ENCODE measurements around the gene CLIC3. TPM values are rescaled to one million over a fixed set of nuclear protein-coding genes. Genes with fewer than 3 reads are reported as not detected.

CLIC3 gene
- total RNA-seq, 1 donor from 2014 or later, result 0.39 TPM

- no peak overlapping the region for H2AFZ ChIP-seq (ENCODE audit: low read depth, low read length)
- H3K4me3 ChIP-seq (ENCODE audit: insufficient read depth, low read depth, low read length), result no peak overlapping the region
- H3K9ac ChIP-seq (ENCODE audit: low read length), result no peak overlapping the region
- peaks cover 9% of the 10 kb centered on the region for H3K36me3 Mint-ChIP-seq (ENCODE audit: low read depth, unreplicated experiment)
- H3K79me2 ChIP-seq (ENCODE audit: insufficient read depth, low read length), result no peaks in the 10 kb centered on the region
- no peak overlapping the region for H3K4me2 ChIP-seq (ENCODE audit: low read length)
- no peaks in the 10 kb centered on the region for H3K36me3 ChIP-seq (ENCODE audit: insufficient read depth, low read length)
- H3K27ac ChIP-seq (ENCODE audit: low read depth, low read length), result no peak overlapping the region
- H3K27ac Mint-ChIP-seq (ENCODE audit: unreplicated experiment), result no peak overlapping the region
- no peaks in the 10 kb centered on the region for H3K4me1 Mint-ChIP-seq (ENCODE audit: low read depth, unreplicated experiment)
- no peaks in the 10 kb centered on the region for H3K4me1 ChIP-seq (ENCODE audit: insufficient read depth, low read length)
- TF ChIP-seq CTCF (IDR thresholded peaks at IDR 0.05; ENCODE audit: insufficient read depth, low read depth, low read length) (no peak), EZH2 (IDR thresholded peaks at IDR 0.05; ENCODE audit: insufficient read depth, low read length) (no peak)
- no peak for DNase-seq (ENCODE audit: low read depth)
- no peaks in the 10 kb centered on the region for H3K9me3 Mint-ChIP-seq (ENCODE audit: unreplicated experiment)
- no peak overlapping the region for H3K4me3 Mint-ChIP-seq (ENCODE audit: unreplicated experiment)
- H3K27me3 ChIP-seq (ENCODE audit: insufficient read depth, low read length), result no peaks in the 10 kb centered on the region
- FAIRE-seq, result no peak
- H3K27me3 Mint-ChIP-seq (ENCODE audit: low read depth, unreplicated experiment), result no peaks in the 10 kb centered on the region
- no peaks in the 10 kb centered on the region for H4K20me1 ChIP-seq (ENCODE audit: insufficient read depth, low read length)
- H3K9me3 ChIP-seq (ENCODE audit: insufficient read depth, low read depth, low read length), result no peaks in the 10 kb centered on the region
These were observed 15.7 kb upstream of the CLIC3 start for GRCh38 chr9:137011907-137012675.

- no peak for FAIRE-seq
- H3K4me3 Mint-ChIP-seq (ENCODE audit: unreplicated experiment), result no peak overlapping the region
These were observed 14.8 kb upstream of the CLIC3 start for GRCh38 chr9:137011156-137011555.

More at GRCh38 chr9:137011156-137011555, 14.8 kb upstream of the CLIC3 start:
- H3K27ac Mint-ChIP-seq (ENCODE audit: unreplicated experiment), result no peak overlapping the region
- no peak overlapping the region for H2AFZ ChIP-seq (ENCODE audit: low read depth, low read length)
- H3K36me3 Mint-ChIP-seq (ENCODE audit: low read depth, unreplicated experiment), result peaks cover 5% of the 10 kb centered on the region
- no peak overlapping the region for H3K9ac ChIP-seq (ENCODE audit: low read length)
- H3K79me2 ChIP-seq (ENCODE audit: insufficient read depth, low read length), result no peaks in the 10 kb centered on the region
- no peaks in the 10 kb centered on the region for H3K27me3 Mint-ChIP-seq (ENCODE audit: low read depth, unreplicated experiment)
- no peaks in the 10 kb centered on the region for H3K9me3 ChIP-seq (ENCODE audit: insufficient read depth, low read depth, low read length)
- H3K9me3 Mint-ChIP-seq (ENCODE audit: unreplicated experiment), result no peaks in the 10 kb centered on the region
- no peak overlapping the region for H3K4me3 ChIP-seq (ENCODE audit: insufficient read depth, low read depth, low read length)
- TF ChIP-seq CTCF (IDR thresholded peaks at IDR 0.05; ENCODE audit: insufficient read depth, low read depth, low read length) (no peak), EZH2 (IDR thresholded peaks at IDR 0.05; ENCODE audit: insufficient read depth, low read length) (no peak)
- DNase-seq (ENCODE audit: low read depth), result no peak
- H3K4me1 ChIP-seq (ENCODE audit: insufficient read depth, low read length), result no peaks in the 10 kb centered on the region
- no peak overlapping the region for H3K4me2 ChIP-seq (ENCODE audit: low read length)
- H3K27me3 ChIP-seq (ENCODE audit: insufficient read depth, low read length), result no peaks in the 10 kb centered on the region
- H4K20me1 ChIP-seq (ENCODE audit: insufficient read depth, low read length), result no peaks in the 10 kb centered on the region
- H3K27ac ChIP-seq (ENCODE audit: low read depth, low read length), result no peak overlapping the region
- no peaks in the 10 kb centered on the region for H3K4me1 Mint-ChIP-seq (ENCODE audit: low read depth, unreplicated experiment)
- H3K36me3 ChIP-seq (ENCODE audit: insufficient read depth, low read length), result no peaks in the 10 kb centered on the region
